Liver (tissue), 3 donors: ENCODE results near the gene CRYGS.

Source experiments
- CTCF ChIP-seq: fragments of 150-350 bp; IDR thresholded peaks from 2 replicates; pipeline ENCODE4 v1.5.1; 2017; ENCODE audit warnings: improper control_type of control experiment, low read depth, low read length; ENCODE audit not compliant: missing input control
- EGR1 ChIP-seq, 2 donors: IDR thresholded peaks; 2 replicates each; pipeline ENCODE4 v1.6.1; 2016 to 2018; ENCODE audit warnings: antibody characterized with exemption in 2 of 2, low read depth in 2 of 2
- FOXA1 ChIP-seq: IDR thresholded peaks from 2 replicates; pipeline ENCODE4 v1.6.1; 2016; ENCODE audit warnings: antibody characterized with exemption
- MAX ChIP-seq: IDR thresholded peaks from 2 replicates; pipeline ENCODE4 v1.6.1; 2016; ENCODE audit warnings: antibody characterized with exemption
- RAD21 ChIP-seq, 2 donors: IDR thresholded peaks; 2 replicates each; pipeline ENCODE4 v1.6.1; 2016; ENCODE audit warnings: antibody characterized with exemption in 2 of 2, mild to moderate bottlenecking in 2 of 2
- TAF1 ChIP-seq: conservative IDR thresholded peaks from 2 replicates; pipeline ENCODE4 v1.6.1; 2016; ENCODE audit warnings: antibody characterized with exemption, mild to moderate bottlenecking
- donor health status: healthy.
- donor health status: healthy.

DNA sequence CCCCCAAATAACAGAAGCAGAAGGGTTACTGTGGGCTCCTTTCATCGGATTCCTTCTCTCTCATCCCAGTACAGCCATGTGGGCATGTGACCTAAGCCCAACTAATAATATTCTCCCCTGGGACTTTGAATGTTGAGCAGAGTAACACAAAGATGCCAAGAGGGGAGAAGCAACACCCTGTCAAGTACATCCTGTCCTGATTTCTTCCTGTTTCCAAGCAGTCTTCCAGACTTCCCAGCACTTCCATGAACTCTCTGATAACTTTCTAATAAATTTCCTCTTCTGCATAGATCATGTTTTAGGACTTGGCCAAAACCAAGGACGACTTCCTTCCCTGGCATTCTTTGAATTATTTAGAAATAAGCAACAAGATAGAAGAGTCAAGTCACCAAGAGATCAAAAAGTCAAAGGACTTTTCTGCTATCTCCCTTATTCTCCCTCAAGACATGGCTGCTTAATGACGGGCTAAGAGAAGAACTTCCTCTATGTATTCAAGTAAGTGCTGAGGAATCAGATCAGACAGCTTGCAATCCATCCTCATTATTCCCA is 37.9 kb downstream of the CRYGS start:
- TF ChIP-seq TAF1 (no peak), FOXA1 (no peak), CTCF (no peak), EGR1 (IDR thresholded peaks at IDR 0.05; ENCODE audit: low read depth in 2 of 2) (peak in 1 of 2 donors; percentile 26), RAD21 (IDR thresholded peaks at IDR 0.05) (peak; percentile 20 to 46), MAX (peak; percentile 44)
